Activated CD8-positive, alpha-beta memory T cell treated with anti-CD3 and anti-CD28 coated beads, Interleukin-2, amount 10 ng/mL, durations not matched to agents 7 days and 5 days (primary cell): ENCODE data around the gene RHOH. TPM values are rescaled to one million over a fixed set of nuclear protein-coding genes. Genes with fewer than 3 reads are reported as not detected.

ENCODE experiments used
- ATAC-seq: fragments of 150-1000 bp; cut with Tn5 transposase; one replicate; pipeline ENCODE4 v1.10.0; 2021; ENCODE audit warnings: moderate library complexity
- CTCF ChIA-PET: fragments of 350-600 bp; sonication (Branson Sonifier 250); formaldehyde crosslinking; loops from one replicate; lab custom pipeline; 2021; ENCODE audit warnings: antibody characterized with exemption; lab: Charles Lee
- DNase-seq: peaks from one replicate; pipeline ENCODE4 v3.0.0-alpha.2; 2020
- H3K27ac Mint-ChIP-seq: one replicate; pipeline ENCODE4 v1.8.0; 2021; ENCODE audit warnings: mild to moderate bottlenecking, mixed read lengths
- H3K27me3 Mint-ChIP-seq: one replicate; pipeline ENCODE4 v1.8.0; 2021; ENCODE audit warnings: mixed read lengths
- H3K36me3 Mint-ChIP-seq: one replicate; pipeline ENCODE4 v1.8.0; 2021; ENCODE audit warnings: mild to moderate bottlenecking, mixed read lengths
- H3K4me1 Mint-ChIP-seq: one replicate; pipeline ENCODE4 v1.8.0; 2021; ENCODE audit warnings: mixed read lengths
- H3K4me3 Mint-ChIP-seq: one replicate; pipeline ENCODE4 v1.8.0; 2021; ENCODE audit warnings: mild to moderate bottlenecking, moderate library complexity, mixed read lengths
- H3K9me3 Mint-ChIP-seq: one replicate; pipeline ENCODE4 v1.8.0; 2022; ENCODE audit warnings: low read depth, mixed read lengths
- total RNA-seq, 2 experiments: library from RNA; stranded (reverse); gene quantifications; one replicate each; pipeline ENCODE4 v1.2.3, GENCODE V29; 2021

Gene RHOH
- total RNA-seq, 2 experiments from 2014 or later: 136 to 145 TPM

DNA sequence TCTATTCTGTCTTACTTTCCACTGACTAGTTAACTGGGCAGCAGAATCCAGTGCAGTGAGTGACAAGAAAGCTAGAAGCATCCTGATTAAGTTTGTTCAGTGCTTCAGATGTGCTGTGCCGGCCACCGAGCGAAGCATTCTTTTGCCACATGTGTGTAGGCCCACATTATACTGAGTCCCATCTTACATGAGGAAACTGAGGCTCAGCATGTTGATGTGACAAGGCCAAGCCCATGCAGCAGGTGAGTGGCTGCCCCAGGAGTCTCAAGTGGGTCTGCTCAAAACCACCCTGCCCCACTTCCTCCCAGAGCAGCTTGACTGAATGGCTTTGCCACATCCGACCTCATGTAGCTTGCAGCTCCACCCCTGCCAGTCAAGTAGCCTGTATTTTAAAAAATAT is 50.5 kb downstream of the RHOH start:
- no peaks in the 10 kb centered on the region for H3K27me3 Mint-ChIP-seq
- H3K4me1 Mint-ChIP-seq: peaks cover 86% of the 10 kb centered on the region
- peaks cover 60% of the 10 kb centered on the region for H3K36me3 Mint-ChIP-seq
- ATAC-seq (peak; percentile 65), DNase-seq (peak; percentile 91)
- CTCF ChIA-PET: interaction anchor here (0.6 to 2.6 kb wide), 5 partner anchors 10 to 63 kb away, joined by 3 to 28 read pairs (median 3); no protein-coding TSS in a partner anchor
- peak overlapping the region; percentile 30 for H3K4me3 Mint-ChIP-seq
- H3K27ac Mint-ChIP-seq: peak overlapping the region; percentile 91
- no peaks in the 10 kb centered on the region for H3K9me3 Mint-ChIP-seq

DNA sequence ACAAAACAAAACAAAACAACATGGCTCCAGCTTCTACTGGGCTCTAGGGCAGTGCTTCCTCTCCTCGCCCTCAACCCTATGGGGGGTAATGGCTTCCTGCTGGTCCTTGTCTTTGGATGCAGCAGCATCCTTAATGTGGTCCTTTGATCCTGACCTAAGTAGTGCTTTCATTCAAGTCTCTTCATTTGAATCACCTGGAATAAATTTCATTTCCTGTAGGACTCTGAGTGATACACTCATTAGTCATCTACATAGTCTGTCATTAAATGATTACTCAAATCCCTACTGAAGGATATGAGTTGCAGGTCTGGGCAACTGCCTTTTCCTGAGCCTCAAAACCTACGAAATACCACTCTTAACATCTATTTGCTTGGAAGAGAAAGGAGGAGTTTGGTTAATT is 54.5 kb downstream of the RHOH start:
- peaks cover 22% of the 10 kb centered on the region for H3K36me3 Mint-ChIP-seq
- peak overlapping the region; percentile 72 for H3K27ac Mint-ChIP-seq
- ATAC-seq: peak; percentile 41
- H3K4me1 Mint-ChIP-seq: peaks cover 84% of the 10 kb centered on the region
- no peak overlapping the region for H3K4me3 Mint-ChIP-seq
- H3K9me3 Mint-ChIP-seq: no peaks in the 10 kb centered on the region
- no peak for DNase-seq
- H3K27me3 Mint-ChIP-seq: no peaks in the 10 kb centered on the region
- CTCF ChIA-PET: interaction anchor here (0.8 to 1.6 kb wide), 3 partner anchors 9 to 196 kb away, joined by 3 to 5 read pairs (median 4); no protein-coding TSS in a partner anchor

DNA sequence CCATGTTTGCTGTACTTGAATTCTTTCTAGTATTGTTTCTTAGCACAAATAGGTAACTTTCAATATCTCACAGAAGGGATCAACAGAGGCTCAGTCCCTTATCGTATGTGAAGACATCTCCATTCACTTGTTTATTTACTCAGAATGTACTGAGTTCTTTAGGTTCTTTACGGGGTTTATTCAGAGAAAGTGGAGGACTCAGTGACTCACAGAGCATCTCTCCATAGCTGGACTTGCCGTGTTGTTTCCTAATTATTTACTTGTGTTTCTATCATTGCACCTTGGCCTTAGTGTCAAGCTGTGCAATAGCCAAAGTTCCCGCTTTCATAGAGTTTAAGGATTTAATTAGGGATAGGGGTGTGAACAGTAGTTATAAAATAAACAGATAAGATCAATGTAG is 57.1 kb downstream of the RHOH start:
- peaks cover 82% of the 10 kb centered on the region for H3K4me1 Mint-ChIP-seq
- H3K27me3 Mint-ChIP-seq: no peaks in the 10 kb centered on the region
- peak overlapping the region; percentile 93 for H3K27ac Mint-ChIP-seq
- no peaks in the 10 kb centered on the region for H3K9me3 Mint-ChIP-seq
- ATAC-seq: no peak
- DNase-seq: no peak
- CTCF ChIA-PET: interaction anchor here (0.6 to 2.7 kb wide), 6 partner anchors 11 to 208 kb away, joined by 3 to 14 read pairs (median 4); no protein-coding TSS in a partner anchor
- peak overlapping the region; percentile 46 for H3K4me3 Mint-ChIP-seq
- H3K36me3 Mint-ChIP-seq: peaks cover 8% of the 10 kb centered on the region

DNA sequence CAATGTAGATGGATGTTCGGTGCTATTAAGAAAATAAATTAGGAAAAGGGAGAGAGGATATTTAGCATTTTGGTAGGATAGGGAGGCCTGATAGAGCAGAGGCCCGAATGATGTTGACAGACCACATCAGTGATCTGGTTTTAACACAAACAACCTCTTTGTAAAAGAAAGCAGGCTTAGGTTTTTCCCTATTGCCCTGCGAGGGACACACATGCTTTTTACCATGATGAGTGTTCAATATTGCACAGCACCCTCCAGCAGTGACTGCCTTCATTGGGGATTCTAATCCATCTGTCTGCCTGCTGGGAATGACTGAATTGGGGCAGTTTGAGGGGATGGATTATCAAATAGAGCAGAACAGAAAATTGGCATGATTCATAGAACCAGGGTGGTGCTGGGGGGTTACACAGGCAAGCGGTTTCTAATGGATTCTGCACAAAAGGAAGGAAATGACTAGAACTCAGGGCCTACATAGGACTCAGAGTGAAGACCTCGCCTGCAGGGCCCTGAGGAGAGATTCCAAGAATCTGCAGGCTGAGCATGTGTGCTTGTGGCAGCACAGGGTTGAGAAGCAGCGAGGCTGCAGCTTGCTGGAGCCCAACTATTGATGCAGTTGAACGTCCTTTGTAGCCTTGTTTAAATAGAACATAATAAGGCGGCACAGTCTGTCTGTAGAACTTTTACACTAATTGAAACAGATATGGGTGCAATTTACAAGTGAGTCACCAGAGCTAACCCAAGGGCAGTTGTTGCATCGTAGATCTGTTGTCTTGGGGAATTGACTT is 58.0 kb downstream of the RHOH start:
- DNase-seq (peak; percentile 76), ATAC-seq (peak; percentile 62)
- Mint-ChIP-seq H3K9me3 (no peaks in the 10 kb centered on the region), H3K27ac (peak overlapping the region; percentile 93), H3K36me3 (peaks cover 6% of the 10 kb centered on the region), H3K4me3 (peak overlapping the region; percentile 46), H3K4me1 (peaks cover 74% of the 10 kb centered on the region), H3K27me3 (no peaks in the 10 kb centered on the region)
- CTCF ChIA-PET: interaction anchor here (1.0 to 2.7 kb wide), 10 partner anchors 12 to 102 kb away, joined by 3 to 14 read pairs (median 4); no protein-coding TSS in a partner anchor

- CTCF ChIA-PET: interaction anchor here (0.9 to 2.7 kb wide), 12 partner anchors 10 to 103 kb away, joined by 3 to 14 read pairs (median 4); no protein-coding TSS in a partner anchor
- H3K9me3 Mint-ChIP-seq: no peaks in the 10 kb centered on the region
- peak overlapping the region; percentile 93 for H3K27ac Mint-ChIP-seq
- H3K4me1 Mint-ChIP-seq: peaks cover 69% of the 10 kb centered on the region
- ATAC-seq (peak; percentile 28), DNase-seq (no peak)
- H3K36me3 Mint-ChIP-seq: peaks cover 4% of the 10 kb centered on the region
- H3K4me3 Mint-ChIP-seq: peak overlapping the region; percentile 40
- H3K27me3 Mint-ChIP-seq: no peaks in the 10 kb centered on the region
Observed at GRCh38 chr4:40255393-40256281, 58.8 kb downstream of the RHOH start.

DNA sequence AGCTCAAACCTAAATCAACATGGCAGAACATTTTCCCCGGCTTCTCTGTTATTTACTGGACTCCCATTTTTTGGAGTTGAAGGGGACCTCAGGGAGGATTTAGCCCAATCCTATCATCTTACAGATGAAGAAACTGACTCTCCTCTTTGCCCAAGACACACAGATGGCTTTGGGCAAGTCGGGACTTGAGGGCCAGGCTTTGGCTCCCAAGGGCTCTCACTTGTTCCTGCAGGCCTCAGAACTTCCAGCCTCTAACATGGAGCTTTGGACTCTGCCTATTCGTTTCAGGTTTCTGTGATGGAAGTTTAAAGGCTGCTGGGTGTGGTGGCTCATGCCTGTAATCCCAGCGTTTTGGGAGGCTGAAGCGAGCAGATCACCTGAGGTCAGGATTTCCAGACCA is 59.5 kb downstream of the RHOH start:
- peaks cover 2% of the 10 kb centered on the region for H3K36me3 Mint-ChIP-seq
- peaks cover 64% of the 10 kb centered on the region for H3K4me1 Mint-ChIP-seq
- no peak overlapping the region for H3K4me3 Mint-ChIP-seq
- no peaks in the 10 kb centered on the region for H3K9me3 Mint-ChIP-seq
- DNase-seq: no peak
- peak overlapping the region; percentile 93 for H3K27ac Mint-ChIP-seq
- ATAC-seq: no peak
- no peaks in the 10 kb centered on the region for H3K27me3 Mint-ChIP-seq
- CTCF ChIA-PET: interaction anchor here (0.9 to 2.7 kb wide), 11 partner anchors 9 to 60 kb away, joined by 3 to 12 read pairs (median 5); no protein-coding TSS in a partner anchor

GRCh38 chr4:40256817-40257216 is 60.0 kb downstream of the RHOH start:
- CTCF ChIA-PET: interaction anchor here (1.0 to 2.7 kb wide), 9 partner anchors 8 to 60 kb away, joined by 3 to 12 read pairs (median 5); no protein-coding TSS in a partner anchor
- ATAC-seq: no peak
- Mint-ChIP-seq H3K27ac (peak overlapping the region; percentile 93), H3K4me3 (no peak overlapping the region), H3K27me3 (no peaks in the 10 kb centered on the region), H3K9me3 (no peaks in the 10 kb centered on the region), H3K4me1 (peaks cover 62% of the 10 kb centered on the region), H3K36me3 (no peaks in the 10 kb centered on the region)
- DNase-seq: no peak

- Mint-ChIP-seq H3K4me1 (peaks cover 50% of the 10 kb centered on the region), H3K9me3 (no peaks in the 10 kb centered on the region), H3K27ac (peak overlapping the region; percentile 60), H3K4me3 (no peak overlapping the region), H3K27me3 (no peaks in the 10 kb centered on the region), H3K36me3 (peaks cover under 1% of the 10 kb centered on the region)
- CTCF ChIA-PET: interaction anchor here (0.7 to 0.9 kb wide), 2 partner anchors 22 to 203 kb away, joined by 3 read pairs; no protein-coding TSS in a partner anchor
- ATAC-seq (no peak), DNase-seq (no peak)
Observed at GRCh38 chr4:40258627-40259026, 61.8 kb downstream of the RHOH start.

DNA sequence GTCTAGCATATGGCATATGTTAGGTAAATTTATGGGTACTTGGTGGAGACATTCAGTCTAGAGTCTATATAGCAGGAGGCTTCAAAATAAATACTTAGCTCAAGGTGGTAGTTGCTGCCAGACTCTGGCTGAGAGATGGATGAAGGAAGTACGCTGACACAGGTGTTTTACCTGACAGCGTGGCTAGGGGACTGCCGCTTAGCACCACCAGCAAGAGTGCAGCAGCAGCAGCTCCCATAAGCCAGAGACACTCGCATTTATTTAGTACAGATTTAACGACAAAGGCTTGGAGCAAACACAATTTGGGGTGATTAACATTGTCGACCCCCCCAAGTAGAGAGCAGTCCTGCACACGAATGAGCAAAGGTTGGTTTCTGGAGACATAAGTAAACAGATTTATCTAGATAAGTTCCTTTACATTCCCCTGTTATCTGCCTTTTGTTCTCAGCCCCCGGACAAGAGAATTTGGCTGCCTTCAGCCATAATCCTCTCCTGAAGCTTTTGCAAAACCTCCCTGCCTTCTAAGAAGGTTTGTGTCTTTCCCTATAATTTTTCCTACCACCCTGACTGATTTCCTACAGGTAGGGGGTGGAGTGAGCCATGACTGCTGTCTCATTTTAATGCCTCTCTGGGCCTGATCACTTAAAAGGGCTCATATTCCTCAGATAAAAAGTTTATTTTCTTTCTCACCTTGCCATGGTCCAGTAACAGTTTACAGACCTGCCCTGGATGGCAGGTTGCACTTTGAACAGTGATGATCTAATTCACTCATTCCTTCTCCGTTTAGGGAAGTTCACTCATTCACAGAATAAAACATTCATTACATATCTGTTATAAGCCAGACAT is 64.6 kb downstream of the RHOH start:
- no peaks in the 10 kb centered on the region for H3K9me3 Mint-ChIP-seq
- H3K4me3 Mint-ChIP-seq: no peak overlapping the region
- H3K4me1 Mint-ChIP-seq: peaks cover 47% of the 10 kb centered on the region
- no peak overlapping the region for H3K27ac Mint-ChIP-seq
- CTCF ChIA-PET: interaction anchor here (1.1 kb wide), 1 partner anchor 55 kb away, joined by 3 read pairs; no protein-coding TSS in a partner anchor
- no peak for ATAC-seq
- no peaks in the 10 kb centered on the region for H3K27me3 Mint-ChIP-seq
- no peak for DNase-seq
- peaks cover 3% of the 10 kb centered on the region for H3K36me3 Mint-ChIP-seq

DNA sequence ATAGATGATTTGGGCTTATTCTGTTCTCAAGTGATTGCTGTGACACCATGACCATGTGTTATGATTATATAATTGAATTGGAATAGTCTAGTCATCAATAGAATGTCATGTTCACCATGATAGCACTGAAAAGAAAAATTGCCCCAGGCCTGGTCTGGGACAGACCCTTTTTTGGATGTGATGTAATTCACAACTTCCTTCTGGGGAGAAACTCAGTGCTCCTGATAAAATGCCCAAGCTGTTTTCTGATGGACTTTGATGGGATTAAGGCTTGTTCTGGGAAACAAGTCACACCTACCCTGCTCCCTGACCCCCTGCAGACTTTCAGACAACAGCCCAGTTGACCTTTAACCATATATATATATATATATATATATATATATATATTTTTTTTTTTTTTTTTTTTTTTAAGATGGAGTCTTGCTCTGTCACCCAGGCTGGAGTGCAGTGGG is 65.3 kb downstream of the RHOH start:
- H3K36me3 Mint-ChIP-seq: peaks cover 3% of the 10 kb centered on the region
- ATAC-seq (no peak), DNase-seq (no peak)
- no peaks in the 10 kb centered on the region for H3K27me3 Mint-ChIP-seq
- no peaks in the 10 kb centered on the region for H3K9me3 Mint-ChIP-seq
- H3K27ac Mint-ChIP-seq: no peak overlapping the region
- CTCF ChIA-PET: interaction anchor here (1.1 kb wide), 1 partner anchor 54 kb away, joined by 3 read pairs; no protein-coding TSS in a partner anchor
- peaks cover 46% of the 10 kb centered on the region for H3K4me1 Mint-ChIP-seq
- no peak overlapping the region for H3K4me3 Mint-ChIP-seq

GRCh38 chr4:40262861-40263260 is 66.0 kb downstream of the RHOH start:
- CTCF ChIA-PET: no interaction called here
- Mint-ChIP-seq H3K4me1 (peaks cover 47% of the 10 kb centered on the region), H3K4me3 (no peak overlapping the region)

DNA sequence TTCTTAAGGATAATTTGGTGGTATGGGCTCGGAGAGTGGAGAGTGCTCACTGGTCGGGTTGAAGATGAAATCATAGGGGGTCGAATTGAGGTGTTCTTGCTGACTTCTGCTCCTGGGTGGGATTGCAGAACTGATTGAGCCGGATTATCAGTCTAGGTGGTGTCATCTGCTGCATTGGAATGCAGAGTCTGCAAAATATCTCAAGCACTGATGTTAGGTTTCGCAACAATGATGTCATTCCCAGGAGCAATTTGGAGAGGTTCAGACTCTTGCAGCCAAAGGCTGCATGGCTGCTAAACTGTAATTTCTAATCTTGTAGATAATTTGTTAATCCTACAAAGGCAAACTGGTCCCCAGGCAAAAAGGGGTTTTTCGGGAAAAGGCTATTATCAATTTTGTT is 67.7 kb downstream of the RHOH start:
- CTCF ChIA-PET: interaction anchor here (1.2 to 1.9 kb wide), 5 partner anchors 8 to 52 kb away, joined by 3 to 10 read pairs (median 5); no protein-coding TSS in a partner anchor
- Mint-ChIP-seq H3K27me3 (no peaks in the 10 kb centered on the region), H3K4me1 (peaks cover 38% of the 10 kb centered on the region), H3K4me3 (no peak overlapping the region), H3K27ac (peak overlapping the region; percentile 89), H3K9me3 (no peaks in the 10 kb centered on the region), H3K36me3 (peaks cover 3% of the 10 kb centered on the region)
- DNase-seq (no peak), ATAC-seq (no peak)

More at GRCh38 chr4:40262861-40263260, 66.0 kb downstream of the RHOH start:
- Mint-ChIP-seq H3K27me3 (no peaks in the 10 kb centered on the region), H3K36me3 (peaks cover 3% of the 10 kb centered on the region), H3K27ac (no peak overlapping the region), H3K9me3 (no peaks in the 10 kb centered on the region)
- DNase-seq: no peak
- no peak for ATAC-seq
